Activated T-cell treated with anti-CD3 and anti-CD28 coated beads for 24 hours (primary cell): ENCODE results near the gene SIX2.
A peak's percentile ranks its signal among the peaks of the same experiment; 100 is the strongest.

ENCODE experiments used
- DNase-seq: peaks from one replicate; pipeline ENCODE4 v3.0.0-alpha.2; 2020; ENCODE audit warnings: low read depth

Gene SIX2

DNA sequence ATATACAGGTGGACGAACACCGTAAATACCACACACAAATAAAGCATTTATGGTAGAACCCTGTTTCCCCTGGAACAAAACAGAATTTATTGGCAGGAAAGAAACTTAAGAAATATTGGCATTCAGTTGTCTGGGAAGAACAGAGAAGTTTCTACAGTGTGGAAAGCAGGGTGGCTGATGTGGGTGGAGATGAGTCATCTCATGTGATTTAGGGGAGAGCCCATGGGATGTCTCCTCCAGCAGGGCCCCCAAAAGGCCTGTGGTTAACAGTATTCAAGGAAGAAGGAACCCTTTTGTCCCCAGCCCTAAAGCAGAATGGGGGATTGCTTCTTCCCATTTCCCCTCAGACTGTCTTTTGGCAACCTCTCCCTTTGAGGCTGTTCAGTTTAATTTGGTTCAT is 43.6 kb downstream of the SIX2 start:
- no peak for DNase-seq

DNA sequence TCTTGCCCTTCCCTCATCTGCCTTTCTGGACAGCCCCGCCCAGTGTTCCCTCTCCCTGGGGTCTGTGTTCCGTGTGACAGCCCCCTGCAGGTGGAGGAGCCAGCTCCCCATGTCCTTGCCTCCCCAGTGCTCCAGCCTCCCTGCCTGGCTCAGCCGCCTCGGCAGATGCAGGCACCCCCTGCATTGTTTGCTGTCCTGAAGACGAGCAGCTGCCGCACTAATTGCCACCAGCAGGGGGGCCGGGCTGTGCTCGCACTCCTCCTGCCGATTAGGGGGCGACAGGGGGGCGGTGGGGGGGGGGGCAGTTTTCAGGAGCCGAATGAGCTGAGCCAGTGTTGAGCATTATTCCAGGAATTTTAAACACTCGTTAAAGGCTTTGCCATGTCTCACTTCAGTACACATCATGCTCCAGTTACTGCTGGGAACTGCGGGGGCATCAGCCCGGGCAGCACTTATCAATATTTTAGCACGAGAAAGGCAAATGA is 44.5 kb downstream of the SIX2 start:
- DNase-seq = no peak

DNA sequence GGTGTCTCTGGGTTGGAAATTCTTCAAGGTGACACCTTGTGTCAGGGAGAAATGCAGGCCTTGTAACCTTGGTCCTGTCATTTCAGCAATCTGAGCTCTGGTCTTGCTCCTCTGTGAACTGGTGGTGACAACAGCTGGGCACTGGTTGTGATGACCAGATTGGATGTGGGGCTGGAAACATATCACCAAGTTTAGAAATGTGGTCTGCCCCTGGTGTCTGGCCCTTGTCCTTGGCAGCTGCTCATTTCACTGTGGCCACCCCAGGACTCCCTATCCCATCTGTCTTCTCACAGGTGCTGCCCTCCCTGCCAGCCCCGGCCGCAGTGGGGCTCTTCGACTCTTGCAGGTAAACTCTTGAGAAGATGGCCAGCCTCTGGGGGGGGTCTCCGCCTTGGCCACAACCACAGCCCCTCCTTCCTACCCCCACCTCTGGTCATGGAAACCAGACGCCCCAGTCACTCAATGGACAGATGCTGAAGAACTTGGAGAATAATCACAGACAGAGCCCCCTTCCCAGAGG is 47.0 kb downstream of the SIX2 start:
- DNase-seq = no peak

DNA sequence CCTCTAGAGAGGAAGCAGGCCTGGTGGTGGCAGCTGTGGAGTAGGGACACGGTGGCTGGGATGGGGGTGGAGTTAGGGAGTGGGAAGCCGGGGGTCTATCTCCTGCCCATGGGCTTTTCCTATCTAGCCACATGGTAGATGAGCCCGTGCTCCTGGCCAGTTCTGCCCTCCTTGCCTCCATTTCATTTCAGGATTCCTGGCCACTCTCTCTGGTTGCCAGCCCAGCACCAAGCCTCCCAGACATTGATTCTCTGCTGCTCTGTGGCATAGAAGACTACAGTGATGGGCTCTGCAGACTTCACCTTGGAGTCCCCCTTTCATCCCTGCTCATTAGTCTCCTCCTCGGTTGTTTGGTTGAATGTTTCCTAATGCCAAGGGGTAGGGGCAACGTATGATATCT is 48.4 kb downstream of the SIX2 start:
- no peak for DNase-seq

DNA sequence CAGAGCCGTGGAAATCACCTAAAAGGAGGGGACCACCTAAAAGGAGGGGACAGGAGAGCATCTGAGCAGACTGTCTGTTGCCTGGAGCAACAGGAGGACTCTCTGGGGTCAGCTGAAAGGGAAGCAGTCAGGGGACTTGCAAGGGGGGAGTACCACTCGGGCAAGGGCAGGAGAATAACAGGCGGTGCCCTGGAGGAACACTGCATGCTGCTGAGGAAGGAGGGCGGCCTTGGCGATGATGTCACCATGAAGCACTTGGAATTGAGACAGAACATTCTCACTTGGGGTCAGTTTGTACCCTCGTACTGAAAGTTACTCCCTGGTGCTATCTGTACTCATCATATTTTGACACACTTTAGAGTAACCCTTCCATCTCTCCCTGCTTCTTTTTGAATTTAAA is 49.4 kb downstream of the SIX2 start:
- no peak for DNase-seq

DNA sequence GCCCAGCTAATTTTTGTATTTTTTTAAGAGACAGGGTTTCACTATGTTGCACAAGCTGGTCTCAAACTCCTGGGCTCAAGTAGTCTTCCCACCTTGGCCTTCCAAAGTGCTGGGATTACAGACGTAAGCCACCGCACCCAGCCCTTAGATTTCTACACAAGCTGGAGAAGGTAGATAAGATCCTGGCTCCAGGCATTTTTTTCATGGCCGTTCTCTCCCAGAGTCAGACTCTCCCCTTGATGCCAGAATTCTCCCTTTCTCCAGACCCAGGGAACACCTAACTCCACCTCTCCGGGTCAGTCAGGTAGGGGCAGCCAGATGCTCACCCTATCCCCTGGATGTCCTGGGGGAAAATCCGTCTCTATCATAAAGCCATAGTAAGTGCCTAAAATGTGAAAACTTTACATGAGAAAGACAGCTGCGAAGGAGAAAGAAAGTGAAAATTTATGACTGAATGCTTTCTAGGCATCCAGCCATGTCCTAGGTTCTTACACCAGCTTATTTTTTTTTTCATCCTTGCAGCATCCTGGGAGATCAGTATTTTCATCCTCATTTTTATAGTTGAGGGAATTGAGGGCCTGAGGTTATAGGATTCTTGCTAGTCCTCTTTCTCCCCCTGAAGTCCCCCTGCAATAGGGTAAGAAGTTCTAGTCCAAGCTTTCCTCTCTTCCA is 51.5 kb downstream of the SIX2 start:
- DNase-seq = no peak

DNA sequence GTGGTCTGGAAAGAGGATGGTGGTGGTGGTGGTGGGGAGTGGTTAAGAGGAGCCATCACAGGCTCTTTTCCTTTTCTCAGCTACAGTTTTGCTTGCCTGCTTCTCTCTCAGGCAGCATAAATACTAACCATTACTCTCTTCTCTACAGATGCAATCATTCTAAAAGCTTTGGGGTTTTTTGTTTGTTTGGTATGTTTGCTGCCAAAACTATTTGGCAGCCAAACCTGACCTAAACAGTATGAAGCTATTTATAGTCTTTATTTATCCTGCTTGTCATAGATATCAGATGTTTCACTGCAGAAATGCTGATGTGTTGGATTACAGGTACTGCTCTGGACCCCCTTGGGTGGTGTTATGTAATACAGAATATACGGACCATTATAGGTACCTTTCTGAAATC is 52.4 kb downstream of the SIX2 start:
- DNase-seq = no peak

DNA sequence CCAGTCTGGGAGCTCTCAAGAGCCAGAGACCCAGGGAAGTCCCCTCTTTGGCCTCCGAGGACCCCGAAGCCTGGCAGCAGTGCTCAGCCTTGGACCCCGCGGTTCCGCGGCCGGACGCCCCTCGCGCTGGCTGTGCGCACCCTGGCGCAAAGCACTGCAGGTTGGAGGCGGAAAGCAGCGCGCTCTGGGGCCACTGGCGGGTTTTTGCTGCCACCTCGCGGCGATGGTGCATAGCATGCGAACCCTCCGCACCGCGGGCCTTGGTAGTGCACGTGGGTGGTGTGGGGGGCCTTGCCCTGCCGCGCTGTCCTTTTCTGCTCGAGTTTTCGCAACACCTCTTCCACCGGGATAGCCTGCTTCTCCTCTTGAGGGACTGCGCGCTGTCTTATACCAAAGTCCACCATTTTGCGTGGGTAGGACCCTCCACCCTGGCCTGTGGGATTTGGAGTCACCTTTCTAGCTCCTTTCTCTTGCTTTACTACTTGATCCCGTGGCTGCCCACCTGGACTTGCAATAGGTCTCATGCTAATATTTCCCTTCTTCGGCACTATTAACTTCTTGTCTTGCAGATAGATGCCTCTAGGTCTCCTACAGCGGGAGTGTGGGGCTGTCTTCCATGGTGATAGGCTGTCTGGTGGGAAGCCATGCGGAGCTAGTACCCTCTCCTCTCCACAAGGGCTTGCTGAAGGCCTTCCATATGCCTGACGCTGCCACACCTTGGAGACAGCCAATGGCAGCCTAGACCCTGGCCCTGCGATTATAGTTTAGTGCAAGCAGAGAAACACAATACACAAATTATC is 53.5 kb downstream of the SIX2 start:
- peak; percentile 70 for DNase-seq
